ENCODE measurements around the gene C11orf91.

DNA sequence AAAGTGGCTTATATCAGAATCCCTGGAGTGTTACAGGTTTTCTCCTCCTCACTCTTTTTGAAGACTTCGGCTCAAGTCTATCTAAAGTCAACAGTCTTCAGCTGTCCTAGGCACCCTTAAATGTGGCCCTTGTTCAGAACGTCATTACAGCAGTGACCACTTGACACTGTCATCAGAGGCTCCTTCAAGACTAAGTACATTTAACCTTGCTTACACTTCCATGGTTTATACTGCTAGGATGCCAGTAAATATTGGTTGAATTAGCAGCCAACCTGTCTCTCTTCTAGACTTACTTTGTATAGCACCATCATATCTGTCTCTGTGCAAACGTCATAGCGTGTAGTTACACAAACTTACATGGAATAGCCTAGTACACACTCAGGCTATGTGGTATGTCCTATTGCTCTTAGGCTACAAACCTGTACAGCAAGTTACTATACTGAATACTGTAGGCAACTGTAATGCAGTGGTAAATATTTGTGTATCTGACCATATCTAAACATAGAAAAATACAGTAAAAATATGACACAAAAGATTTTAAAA lies 13.3 kb upstream of the C11orf91 start:
- TF ChIP-seq, protein P1, sequence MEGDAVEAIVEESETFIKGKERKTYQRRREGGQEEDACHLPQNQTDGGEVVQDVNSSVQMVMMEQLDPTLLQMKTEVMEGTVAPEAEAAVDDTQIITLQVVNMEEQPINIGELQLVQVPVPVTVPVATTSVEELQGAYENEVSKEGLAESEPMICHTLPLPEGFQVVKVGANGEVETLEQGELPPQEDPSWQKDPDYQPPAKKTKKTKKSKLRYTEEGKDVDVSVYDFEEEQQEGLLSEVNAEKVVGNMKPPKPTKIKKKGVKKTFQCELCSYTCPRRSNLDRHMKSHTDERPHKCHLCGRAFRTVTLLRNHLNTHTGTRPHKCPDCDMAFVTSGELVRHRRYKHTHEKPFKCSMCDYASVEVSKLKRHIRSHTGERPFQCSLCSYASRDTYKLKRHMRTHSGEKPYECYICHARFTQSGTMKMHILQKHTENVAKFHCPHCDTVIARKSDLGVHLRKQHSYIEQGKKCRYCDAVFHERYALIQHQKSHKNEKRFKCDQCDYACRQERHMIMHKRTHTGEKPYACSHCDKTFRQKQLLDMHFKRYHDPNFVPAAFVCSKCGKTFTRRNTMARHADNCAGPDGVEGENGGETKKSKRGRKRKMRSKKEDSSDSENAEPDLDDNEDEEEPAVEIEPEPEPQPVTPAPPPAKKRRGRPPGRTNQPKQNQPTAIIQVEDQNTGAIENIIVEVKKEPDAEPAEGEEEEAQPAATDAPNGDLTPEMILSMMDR (IDR thresholded peaks at IDR 0.05; ENCODE audit: low read depth, low read length, missing input control) = no peak
- TF ChIP-seq SP1 (IDR thresholded peaks at IDR 0.05) (no peak), RAD21 (IDR thresholded peaks at IDR 0.05) (no peak)
- TF ChIP-seq, protein P2, sequence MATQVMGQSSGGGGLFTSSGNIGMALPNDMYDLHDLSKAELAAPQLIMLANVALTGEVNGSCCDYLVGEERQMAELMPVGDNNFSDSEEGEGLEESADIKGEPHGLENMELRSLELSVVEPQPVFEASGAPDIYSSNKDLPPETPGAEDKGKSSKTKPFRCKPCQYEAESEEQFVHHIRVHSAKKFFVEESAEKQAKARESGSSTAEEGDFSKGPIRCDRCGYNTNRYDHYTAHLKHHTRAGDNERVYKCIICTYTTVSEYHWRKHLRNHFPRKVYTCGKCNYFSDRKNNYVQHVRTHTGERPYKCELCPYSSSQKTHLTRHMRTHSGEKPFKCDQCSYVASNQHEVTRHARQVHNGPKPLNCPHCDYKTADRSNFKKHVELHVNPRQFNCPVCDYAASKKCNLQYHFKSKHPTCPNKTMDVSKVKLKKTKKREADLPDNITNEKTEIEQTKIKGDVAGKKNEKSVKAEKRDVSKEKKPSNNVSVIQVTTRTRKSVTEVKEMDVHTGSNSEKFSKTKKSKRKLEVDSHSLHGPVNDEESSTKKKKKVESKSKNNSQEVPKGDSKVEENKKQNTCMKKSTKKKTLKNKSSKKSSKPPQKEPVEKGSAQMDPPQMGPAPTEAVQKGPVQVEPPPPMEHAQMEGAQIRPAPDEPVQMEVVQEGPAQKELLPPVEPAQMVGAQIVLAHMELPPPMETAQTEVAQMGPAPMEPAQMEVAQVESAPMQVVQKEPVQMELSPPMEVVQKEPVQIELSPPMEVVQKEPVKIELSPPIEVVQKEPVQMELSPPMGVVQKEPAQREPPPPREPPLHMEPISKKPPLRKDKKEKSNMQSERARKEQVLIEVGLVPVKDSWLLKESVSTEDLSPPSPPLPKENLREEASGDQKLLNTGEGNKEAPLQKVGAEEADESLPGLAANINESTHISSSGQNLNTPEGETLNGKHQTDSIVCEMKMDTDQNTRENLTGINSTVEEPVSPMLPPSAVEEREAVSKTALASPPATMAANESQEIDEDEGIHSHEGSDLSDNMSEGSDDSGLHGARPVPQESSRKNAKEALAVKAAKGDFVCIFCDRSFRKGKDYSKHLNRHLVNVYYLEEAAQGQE (IDR thresholded peaks at IDR 0.05) = no peak

Data from liver (tissue), 3 donors.